ENCODE results near the gene CD163L1.
"Not testable (repeated sequence)": the region's sequence is repeated elsewhere in the genome, so short reads cannot be mapped to it uniquely, and the experiment has no call there.

The CD163L1 gene

DNA sequence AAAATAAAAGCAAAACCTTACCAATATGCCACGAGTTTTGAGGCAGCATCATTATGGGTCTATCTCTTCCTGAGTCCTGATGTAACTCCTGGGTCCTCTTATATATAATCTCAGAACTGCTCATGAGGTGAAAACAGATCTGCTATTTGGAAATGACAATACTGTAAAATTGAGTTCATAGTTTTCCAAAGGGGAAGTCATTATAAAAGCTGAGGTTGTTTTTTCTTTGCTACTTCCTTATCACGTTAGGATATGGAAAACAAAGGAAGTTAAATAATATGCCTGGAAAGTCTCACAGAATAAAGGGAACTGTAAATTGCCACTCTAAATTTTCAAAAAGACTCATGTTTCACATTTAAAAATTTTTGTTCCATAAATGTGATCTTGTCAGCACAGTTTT lies at the start of gene CD163L1:
TSS of gene CD163L1 (minus strand) at position 78 of the 400 bp plus-strand sequence. CDS start at position 52, 26 bp downstream.
- no peak for DNase-seq

DNA sequence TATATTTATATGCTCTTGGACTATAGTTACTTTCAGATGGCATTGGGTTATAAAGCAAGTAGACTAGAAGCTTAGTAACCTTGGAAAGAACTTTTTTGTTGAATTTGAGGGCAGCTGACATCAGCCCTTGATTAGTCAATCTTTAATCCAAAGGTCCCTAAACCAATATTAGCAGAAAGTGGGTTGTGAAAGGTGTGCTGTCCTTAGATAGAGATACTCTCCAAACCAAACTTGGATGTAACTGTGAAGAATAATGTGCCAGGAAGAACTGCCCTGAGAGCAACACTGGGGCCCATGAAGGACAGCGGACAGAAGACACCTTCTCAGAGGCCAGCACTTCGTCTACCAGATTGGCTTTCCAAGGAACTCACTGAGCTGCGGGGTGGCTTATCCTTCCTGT lies 49.1 kb upstream of the CD163L1 start:
- DNase-seq: no peak

DNA sequence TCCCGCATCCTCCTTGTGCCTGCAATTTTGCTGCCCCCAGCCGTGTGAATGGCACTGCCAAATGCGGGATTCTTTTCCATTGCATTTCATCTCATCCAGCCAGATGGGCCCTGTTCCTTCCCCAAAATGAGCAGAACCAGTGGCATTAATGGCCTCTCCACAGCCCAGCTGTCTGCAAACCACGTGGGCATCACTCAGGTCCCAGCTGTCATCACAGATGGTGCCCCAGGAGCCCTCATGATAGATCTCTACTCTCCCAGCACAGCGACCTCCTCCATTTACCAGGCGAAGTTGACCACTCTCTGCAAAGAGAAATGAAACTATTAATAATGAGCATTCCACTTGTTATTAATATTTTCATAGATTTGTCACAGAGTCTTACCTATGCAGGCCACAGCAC lies 42.6 kb upstream of the CD163L1 start:
- DNase-seq: no peak

- DNase-seq: no peak
Observed at GRCh38 chr12:7485095-7485494, 41.1 kb upstream of the CD163L1 start.

GRCh38 chr12:7483343-7483742 lies 39.4 kb upstream of the CD163L1 start:
- no peak for DNase-seq

- DNase-seq: no peak
Observed at GRCh38 chr12:7479771-7480170, 35.8 kb upstream of the CD163L1 start.

DNA sequence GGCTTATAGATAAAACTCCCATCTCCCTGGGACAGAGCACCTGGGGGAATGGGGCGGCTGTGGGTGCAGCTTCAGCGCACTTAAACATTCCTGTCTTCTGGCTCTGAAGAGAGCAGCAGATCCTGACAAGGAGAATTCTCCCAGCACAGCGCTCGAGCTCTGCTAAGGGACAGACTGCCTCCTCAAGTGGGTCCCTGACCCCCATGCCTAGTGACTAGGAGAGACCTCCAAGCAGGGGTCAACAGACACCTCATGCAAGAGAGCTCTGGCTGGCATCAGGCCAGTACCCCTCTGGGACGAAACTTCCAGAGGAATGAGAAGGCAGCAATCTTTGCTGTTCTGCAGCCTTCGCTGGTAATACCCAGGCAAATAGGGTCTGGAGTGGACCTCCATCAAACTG lies 28.1 kb upstream of the CD163L1 start:
- no peak for DNase-seq

GRCh38 chr12:7460375-7461259 lies 16.7 kb upstream of the CD163L1 start:
- no peak for DNase-seq

DNA sequence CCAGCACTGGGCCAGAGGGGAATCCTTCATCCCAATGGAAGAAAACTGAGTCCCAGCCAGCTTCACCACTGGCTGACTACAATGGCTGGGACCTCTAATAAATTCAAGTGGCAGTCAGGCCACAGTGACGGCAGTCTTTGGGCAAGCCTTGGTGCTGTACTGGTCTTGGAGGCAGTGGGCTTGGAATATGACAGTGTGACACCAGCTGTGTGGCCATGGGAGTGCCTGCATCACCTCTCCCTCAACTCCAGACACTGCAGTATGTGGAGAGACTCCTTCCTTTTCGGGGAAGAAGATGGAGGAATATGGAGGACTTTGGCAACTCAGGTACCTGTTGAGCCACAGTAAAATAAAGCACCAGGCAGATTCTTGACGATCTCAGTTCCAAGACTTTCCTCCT lies 16.0 kb upstream of the CD163L1 start:
- DNase-seq: no peak

DNA sequence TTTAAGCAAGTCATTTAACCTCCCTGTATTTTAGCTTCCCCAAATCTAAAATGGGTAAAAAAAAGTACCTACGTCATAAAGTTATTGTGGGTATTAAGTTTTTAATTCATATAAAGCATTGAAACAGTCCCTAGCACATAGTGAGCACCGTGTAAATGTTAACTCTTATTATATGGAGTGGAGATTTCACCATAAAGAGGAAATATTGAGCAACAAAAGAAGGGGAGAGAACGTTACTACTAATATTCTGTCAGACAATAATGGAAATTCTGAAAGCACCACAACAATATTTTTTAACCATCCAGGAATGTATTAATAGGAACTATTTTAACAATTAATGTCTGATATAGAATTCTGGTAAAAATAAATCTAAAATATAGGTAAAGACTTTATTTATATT lies 7.8 kb upstream of the CD163L1 start:
- DNase-seq: no peak

- no peak for DNase-seq
Observed at GRCh38 chr12:7450667-7451066, 6.7 kb upstream of the CD163L1 start.

GRCh38 chr12:7448099-7448498 lies 4.1 kb upstream of the CD163L1 start:
- no peak for DNase-seq

DNA sequence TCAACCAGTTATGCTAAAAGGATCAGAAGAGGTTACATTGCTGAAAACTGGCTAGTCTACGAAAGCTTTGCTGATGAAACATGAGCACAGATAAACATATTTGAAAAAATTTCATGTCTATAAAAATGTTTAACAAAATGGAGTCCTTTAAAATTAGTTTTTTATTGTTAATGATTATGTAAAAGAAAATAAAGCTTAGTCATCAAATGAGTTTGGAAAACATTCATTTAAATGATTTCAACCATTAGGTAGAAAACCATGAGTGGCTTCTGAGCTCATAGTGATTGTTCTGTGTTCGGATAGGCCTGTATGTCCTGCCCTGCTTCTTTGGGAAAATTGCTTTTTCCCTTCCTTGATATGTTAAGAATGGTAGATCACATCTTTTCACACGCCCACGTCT lies 584 bp upstream of the CD163L1 start:
- no peak for DNase-seq

DNA sequence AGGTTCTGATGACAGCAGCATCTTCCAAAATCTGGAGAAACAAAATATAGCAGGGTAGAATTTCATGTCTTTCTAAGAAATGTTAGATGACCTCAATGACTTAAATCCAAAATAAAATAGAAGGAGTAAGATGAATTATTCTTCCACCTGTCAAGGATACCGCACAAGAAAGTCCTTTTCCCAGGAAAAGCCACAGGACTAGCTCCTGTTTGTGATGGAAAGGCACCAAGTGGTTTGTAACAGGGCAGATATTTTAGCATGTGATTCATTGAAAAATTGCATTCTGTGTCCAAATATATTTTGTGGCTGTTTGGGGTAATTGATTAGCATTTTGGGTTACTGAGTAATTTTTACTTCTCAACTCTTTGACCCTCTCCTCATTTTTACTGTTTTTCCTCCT lies 2.7 kb downstream of the CD163L1 start:
- DNase-seq: no peak

DNA sequence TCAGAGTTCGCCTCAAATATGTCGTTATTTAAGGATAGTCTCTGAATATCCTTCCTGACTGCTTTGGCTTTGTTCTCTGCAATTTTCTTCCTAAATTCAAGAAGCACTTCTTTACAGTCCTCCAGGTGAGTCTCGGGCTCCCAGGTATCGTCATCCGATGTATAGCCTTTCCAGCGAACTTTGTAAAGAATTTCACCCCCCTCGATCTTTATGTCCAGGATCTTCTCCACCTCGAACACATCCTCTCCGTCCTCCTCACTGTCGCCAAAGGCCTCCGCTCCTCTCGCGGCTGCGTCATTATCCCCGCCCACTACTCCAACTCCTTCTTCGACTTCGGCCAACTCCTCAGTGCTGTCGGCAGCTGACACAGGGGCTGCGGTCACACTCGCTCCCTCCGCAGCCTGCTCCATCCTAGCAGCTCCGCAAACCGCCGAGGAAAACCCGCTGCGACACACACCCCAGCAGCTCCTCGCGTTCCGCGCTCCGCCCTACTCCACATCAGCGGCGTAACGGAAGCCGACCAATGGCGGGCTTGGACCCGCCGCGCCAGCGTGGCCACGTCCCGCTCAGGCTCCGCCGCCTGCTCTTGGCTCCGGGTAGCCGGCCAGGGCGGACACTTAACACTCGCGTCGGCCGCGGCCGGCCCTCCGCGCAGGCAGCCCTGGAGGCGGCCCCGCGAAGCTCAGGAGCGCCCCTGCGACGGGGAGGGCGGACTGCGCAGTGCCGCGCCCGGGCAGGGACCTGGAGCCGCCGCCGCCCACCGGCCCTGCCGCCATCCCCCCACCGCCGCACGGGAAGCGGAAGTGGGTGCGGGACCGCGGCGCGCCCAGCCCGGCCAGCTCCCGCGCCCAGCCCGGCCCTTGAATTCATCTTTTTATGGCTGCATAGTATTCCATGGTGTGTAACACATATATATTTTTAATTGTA lies 4.1 kb downstream of the CD163L1 start:
- DNase-seq: no peak

DNA sequence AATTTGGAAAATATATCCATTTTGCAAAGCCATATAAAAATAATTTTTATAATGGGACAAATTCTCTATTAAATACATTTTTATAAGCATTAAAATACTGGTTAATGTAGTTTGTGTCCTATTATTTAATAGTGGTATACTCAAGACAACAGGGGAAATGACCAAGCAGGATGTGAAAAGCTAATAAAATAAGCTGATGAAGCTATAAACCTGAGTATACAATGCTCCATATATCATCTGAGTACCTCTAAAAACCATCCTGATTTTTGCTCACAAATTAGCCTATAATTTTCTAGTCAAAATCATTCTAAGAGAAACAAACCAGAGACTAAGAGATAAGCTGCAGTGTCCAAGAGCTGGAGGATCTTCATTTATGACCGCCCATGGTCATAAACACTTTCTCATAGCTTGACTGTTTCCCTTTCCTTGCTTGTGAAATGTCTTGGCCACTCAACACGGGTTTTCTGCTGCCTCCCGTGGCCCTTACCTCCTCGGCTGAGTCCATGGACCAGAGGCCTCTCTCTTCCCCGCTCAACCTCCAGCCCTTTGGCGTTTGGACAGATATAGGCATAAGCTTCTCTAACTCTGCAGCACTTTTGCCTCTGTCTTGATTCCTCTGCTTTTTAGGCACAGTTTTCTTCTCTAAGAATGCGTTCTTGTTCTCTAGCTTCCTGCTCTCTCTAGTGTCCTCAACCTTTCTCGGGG lies 5.5 kb downstream of the CD163L1 start:
- not testable (repeated sequence) for DNase-seq

- DNase-seq: not testable (repeated sequence)
Observed at GRCh38 chr12:7437494-7437893, 6.5 kb downstream of the CD163L1 start.

GRCh38 chr12:7434670-7435069 lies 9.3 kb downstream of the CD163L1 start:
- no peak for DNase-seq

- DNase-seq: no peak
Observed at GRCh38 chr12:7433276-7433822, 10.6 kb downstream of the CD163L1 start.

DNA sequence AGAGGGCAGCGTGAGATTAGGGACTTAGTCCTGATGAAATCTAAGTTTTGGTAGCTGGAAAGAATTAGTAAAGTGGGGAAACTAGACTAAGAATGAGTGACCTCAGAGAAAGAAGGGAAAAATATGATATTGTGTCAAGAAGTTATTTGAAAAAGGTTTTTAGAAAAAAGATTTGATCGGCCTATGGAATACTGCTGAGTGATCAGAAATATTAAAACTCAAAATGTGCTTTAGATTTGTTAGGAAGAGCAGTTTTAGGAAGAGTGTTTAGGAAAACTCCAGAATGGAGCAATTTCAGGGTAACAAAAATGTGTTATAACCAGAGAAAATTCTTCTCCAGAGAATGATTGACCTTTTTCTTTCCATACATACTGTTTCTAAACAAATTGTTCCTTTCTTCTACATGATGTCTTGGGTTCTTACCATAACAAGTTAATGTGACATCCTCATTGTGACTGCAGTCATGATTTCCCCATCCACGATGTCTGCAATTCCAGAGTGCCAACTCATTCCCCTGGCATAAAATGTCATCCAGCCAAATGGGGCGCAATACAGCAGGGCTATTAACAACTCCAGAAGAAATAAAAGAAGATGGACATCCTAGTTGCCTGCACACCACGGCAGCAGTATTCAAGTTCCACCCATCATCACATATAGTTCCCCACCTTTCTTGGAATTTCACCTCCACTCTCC lies 11.8 kb downstream of the CD163L1 start:
- no peak for DNase-seq

GRCh38 chr12:7411343-7411742 lies 32.6 kb downstream of the CD163L1 start:
- DNase-seq: no peak

DNA sequence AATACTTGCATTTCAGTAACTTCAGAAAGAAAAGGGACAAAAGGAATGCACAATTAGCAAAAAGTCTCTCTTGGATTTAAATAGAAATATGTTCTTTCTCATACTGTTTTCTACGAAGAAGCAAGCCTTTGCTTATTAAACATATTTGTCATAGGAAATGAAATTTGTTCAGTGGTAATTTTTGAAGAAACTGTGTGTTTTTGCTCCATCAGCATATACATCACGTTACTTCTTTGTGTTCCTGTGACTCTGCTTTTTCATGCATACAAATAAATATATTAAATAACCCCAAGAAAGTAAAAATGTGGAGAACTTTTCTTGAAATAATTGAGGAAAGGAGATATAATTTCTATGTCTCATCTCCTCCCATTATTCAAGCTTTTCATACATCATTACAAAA lies 39.7 kb downstream of the CD163L1 start:
- DNase-seq: no peak
